HG03045 (cell line): Measurements from ENCODE around the gene BCAR3.
A peak's percentile ranks its signal among the peaks of the same experiment; 100 is the strongest.

Experiments used
- ATAC-seq: cut with Tn5 transposase; IDR thresholded peaks from one replicate; pipeline ENCODE4 v1.9.1; 2021; ENCODE audit warnings: mild to moderate bottlenecking, moderate library complexity; ENCODE audit not compliant: unreplicated experiment

The BCAR3 gene

DNA sequence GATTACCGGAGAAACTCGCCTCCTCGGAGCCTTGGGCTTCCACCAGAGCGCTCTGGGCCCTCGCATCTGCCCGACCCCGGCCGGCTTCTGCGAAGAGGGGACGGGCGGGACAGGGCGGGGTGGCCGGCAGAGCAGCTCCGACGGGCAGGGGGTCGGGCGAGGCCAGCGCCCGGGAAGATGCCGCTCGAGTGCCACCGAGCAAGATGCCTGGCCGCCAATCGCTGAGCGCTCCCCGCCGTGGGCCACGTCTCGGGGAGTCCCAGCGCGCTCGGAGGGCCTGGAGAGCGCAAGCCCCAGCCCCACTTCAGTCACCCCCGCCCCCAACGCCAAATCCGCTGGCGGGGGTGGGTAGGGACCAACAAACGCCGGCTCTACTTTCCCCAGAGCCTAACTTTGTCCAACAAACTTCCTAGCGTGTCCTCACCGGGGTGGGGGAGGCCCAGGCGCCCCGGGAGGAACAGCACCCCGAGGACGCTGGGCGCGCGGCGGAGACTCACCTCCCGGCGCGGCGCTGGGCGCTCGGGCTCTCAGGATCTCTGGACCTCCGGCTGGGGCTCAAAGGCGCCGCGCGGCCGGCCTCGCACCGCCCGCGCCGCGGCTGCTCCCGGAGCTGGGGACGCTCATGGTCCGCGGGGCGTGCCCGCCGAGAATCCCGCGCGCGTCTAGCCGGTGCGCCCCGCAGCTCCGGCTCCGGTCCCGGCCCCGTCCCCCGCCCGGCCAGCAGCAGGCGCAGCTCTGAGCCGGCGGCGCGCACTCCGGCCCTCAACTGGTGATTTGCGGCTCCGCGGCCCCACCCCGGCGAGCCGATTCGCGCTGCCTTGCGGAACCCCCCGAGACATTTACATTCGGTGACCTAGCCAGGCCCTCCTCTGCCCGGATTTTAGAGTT lies at the start of gene BCAR3:
TSS of gene BCAR3 (minus strand) at position 737 of the 888 bp plus-strand sequence. CDS start 6,907 bp downstream, outside the sequence.
- ATAC-seq, result peak; percentile 80

DNA sequence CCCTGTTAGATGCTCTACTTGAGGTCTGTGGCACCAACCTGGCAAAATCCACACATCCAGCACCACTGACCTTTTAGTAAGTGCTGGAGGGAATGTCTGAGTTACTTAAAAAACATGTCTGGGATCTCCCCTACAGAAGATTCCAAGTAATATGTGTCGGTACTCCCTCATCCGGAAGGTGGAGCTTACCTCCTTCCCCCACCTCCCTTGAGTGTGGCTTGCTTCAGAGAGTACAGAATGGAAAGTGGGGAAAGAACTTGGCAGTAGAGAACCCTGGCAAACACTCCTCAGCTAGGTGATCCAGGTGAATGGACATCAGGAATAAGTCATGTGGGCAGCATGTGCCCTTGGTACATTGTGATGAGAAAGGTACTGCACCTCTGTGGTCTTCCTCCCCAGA lies 49.0 kb upstream of the BCAR3 start:
- ATAC-seq, result no peak

DNA sequence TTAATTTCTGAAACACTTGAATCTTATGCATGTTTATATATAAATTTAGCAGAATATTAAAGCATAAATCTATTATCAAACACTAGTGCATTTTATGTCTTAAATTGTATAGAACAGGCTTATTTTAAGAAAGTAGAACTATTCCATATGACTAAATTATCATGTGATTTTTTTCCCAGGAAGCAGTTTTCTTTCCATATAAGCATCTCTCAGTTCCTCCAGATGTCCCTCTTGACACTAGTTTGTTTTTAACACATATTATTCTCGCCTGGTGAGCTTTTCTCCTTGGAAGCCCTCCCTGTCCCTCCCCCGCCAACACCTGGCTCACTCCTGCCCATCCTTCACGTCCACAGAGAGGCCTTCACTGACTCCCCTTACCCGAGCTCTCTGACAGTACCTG lies 48.3 kb upstream of the BCAR3 start:
- no peak for ATAC-seq

DNA sequence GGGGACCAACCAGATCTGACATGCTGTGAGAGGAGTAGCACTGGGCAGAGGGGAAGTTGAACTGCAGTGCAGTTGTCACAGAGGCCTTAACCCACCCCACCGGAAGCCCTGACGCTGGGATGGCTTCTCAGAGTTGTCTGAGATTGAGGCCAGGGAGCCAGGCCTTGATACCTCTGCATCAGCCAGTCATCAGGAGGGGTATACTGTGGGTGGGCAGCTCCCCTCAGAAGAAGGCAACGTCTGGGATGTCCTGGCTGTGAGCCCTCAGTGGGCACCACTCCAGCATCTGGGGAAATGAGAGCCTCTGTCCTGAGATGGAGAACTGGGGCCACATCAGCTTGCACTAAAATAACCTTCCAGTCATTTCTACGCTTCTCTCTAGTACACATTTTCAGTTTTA lies 47.9 kb upstream of the BCAR3 start:
- ATAC-seq, result peak; percentile 61

GRCh38 chr1:93728480-93729131 lies 47.0 kb upstream of the BCAR3 start:
- no peak for ATAC-seq

DNA sequence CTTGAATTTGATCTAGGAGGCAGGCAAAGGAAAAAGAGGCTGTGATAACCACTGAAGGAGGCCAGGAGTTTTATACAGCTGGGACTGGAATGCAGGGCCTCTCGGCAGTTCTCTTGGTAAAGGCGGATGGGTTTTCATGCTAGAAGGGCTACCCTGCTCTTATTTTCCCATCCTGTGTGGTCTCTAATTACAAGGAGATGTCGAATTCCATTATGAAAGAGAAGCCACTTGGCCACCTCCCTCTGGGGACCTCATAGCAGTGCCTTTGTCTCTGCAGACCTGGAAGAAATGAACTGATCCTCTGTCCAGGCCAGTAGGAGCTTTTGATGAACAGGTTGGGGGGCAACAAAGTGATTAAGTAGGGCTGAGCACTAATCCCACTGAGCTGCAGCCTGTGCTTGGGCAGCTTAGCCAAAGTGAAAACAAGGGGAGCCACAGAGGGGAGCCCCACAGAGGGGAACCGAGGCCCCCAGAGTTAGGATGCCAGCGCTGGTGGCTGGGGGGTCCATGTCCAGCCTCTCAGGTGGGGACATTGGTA lies 42.2 kb upstream of the BCAR3 start:
- no peak for ATAC-seq

GRCh38 chr1:93723110-93723509 lies 41.5 kb upstream of the BCAR3 start:
- no peak for ATAC-seq

GRCh38 chr1:93722081-93723031 lies 40.7 kb upstream of the BCAR3 start:
- no peak for ATAC-seq

- ATAC-seq, result no peak
These were observed 39.5 kb upstream of the BCAR3 start for GRCh38 chr1:93720956-93721626.

DNA sequence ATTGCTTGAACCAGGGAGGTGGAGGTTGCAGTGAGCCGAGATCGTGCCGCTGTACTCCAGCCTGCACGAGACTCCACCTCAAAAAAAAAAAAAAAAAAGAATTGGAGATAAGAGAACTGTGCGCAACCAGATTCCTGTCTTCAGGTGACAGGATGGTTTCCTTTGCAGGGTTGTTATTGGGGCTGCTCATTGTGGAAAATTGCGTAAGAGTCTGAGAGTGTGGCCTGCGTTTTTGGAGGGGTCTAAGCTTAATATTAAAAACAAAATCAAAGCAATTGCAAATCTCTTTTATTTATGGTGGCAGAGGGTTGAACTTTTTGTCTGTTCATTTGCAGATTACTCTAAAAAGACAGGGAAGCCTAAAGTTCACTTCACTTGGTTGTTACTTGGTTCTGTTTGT lies 36.0 kb upstream of the BCAR3 start:
- ATAC-seq, result no peak

DNA sequence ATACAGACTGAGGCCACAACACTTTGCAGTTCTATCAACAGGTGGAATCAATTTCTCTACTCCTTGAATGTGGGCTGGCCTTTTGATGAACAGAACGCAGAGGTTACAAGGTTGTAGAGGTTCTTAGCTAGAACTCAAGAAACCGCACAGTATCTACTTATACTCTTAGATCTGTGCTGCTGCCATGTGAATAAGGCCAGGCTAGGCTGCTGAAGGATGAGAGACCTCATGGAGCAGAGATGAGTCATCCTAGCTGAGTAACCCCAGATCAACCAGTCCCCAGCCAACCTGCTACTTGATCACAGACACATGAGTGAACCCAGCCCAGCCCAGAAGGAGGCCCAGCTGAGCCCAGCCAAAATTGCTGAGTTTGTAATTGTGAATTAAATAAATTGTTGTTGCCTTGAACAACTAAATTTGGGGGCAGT lies 35.3 kb upstream of the BCAR3 start:
- ATAC-seq, result no peak

- ATAC-seq, result no peak
These were observed 34.5 kb upstream of the BCAR3 start for GRCh38 chr1:93716163-93716562.

DNA sequence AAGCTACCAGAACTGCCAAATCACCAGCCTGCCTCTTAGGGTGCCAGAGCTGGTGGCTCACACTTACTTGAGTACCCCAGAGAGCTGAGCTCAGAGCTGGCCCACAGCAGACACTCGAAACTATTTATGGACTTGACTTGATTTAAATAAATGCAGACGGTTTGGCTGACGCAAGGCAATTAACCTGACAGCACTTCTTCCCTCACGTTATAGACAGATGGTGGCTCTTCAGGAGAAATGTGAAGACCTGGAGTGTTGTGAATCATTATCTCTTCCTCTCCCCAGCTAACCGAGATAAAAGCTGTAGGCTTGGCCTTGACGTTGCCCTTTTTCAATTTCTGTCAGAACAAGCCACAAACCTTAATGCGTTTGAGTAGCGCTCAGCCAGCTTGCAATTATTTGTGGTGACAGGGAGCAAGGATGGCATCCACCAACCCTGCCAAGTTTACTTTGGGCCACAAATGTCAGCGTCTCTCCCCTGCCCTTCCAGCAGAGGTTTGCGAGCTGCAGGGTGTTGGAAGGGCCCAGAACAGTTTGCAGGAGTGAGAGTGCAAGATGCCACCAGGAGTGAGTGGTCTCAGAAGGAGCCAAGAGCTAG lies 34.0 kb upstream of the BCAR3 start:
- ATAC-seq, result peak; percentile 36

DNA sequence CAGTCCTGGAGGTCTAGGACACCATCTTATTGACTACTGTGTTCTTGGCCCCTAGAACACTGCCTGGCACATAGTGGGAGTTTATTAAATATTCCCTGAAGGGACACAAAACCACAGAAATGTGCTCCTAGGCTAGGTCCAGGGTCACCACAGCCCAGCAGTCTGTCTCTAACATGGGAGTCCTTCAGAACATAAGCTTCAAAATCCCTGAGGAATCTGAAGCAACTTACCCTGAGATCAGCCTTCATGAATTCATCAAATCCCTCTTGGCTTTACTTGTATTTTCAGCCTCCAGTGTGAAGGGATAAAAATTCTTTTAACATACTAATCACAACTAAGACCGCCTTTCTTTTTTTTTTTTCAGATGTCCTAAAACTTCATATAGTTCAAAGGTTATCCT lies 32.7 kb upstream of the BCAR3 start:
- ATAC-seq, result no peak

DNA sequence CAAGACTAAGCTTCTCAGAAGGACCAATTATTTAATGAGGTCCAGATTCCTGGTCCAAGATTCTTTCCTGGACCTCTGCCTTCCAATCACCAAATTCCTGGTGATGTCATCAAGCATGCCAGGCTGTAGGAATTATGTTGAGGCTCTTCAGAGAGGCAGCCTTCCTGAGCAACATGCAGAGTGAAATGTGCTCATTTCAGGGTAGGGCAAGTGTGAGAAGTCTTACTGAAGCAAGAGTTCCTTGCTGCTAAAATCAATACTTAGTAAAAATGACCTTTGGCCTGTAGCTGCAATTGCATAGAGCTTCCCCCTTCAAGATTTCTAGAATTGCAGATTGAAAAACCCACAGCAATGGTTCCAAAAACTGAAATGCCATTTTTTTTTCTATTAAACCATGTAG lies 31.7 kb upstream of the BCAR3 start:
- ATAC-seq, result no peak

DNA sequence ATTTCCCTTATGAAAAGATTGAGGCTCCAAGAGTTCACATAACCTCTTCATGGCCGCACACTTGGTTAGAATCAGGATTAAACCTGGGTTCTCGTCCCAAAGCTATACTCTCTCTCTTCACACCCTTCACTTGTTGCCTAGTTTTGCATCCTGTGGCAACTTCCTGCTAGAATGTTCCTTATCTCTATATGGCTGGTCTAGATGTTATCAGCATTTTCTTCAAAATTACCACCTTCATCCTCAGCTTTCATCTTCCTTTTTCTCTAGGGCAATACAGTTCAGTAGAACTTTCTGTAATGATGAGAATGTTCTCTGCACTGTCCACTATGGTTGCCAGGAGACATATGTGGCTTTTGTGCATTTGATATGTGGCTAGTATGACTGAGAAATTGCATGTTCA lies 31.1 kb upstream of the BCAR3 start:
- no peak for ATAC-seq

DNA sequence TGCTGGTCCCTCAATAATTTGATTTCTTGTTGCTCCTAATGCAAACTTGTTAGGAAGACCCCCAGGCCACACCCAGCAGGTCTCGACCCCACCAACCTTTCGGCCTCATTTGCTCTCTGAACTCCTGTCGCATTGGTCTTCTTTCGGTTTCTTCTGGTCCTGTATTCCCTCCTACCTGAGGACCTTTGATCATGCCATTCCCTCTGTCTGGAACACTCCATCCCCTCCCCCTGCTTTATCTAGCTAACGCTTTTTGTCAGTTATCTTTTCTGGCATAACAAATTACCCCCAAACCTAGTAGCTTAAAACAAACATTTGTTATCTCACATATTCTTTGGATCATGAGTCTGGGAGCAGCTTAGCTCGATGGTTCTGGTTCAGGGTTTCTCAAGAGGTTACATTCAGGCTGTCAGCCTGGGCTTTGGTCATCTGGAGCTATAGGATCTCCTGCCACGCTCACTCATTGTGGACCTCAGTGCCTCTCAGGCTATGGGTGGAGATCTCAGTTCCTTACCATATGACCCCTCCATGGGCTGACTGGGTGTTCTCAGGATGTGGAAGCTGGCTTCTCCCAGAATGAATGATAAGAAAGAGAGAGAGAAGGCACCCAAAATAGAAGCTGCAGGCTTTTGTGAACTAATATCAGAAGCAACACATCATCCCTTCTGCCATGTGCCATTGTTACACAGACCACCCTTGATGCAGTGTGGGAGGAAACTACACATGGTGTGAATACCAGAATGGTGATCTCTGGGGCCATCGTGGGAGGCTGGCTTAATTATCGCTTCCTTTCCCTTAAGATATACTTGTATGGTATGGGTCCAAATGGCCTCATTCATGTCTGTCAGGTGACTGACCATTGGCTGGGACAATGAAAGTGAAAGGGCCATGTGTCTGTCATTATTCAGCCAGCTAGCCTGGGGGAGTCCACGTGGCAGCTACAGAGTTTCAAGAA lies 29.1 kb upstream of the BCAR3 start:
- ATAC-seq, result no peak

DNA sequence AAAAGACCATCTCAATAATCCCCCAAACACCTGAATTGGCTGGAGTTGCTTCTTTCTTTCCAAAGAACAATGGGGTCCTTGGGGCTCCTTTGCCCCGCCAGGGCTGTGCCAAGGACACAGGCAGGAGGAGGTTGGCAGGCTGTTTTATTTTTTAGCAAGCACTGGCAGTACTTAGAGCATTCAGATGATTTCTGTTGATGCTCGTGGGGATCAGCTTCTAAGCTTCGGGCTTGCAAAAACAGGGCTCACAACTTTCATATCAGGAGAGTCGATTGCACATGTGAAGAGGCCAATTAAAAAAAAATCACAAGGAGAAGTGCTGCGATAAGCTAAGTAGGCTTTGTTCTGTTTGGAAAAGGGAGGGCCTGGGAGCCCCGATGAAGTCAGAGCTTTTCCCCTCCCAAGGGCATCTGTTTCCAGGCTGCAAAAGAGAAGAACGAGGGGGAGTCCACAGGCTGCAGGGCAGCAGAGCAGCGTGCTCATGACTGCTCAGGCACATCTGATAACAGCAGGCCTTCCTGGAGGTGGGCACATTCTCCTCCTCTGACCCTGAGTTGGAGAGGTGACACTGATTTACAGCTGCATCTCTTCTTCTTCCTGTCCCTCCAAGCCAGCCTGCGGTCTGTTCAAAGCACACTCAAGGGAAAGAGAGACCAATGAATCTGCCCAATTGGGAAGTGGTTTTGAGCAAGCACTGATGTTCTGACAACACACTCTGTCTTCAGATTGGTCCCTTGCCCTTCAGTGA lies 27.3 kb upstream of the BCAR3 start:
- ATAC-seq, result no peak
